NB4 (cell line): ENCODE results near the gene TMEM50B.
A peak's percentile ranks its signal among the peaks of the same experiment; 100 is the strongest.

Experiments
- DNase-seq: peaks from one replicate; pipeline ENCODE4 v3.0.0; 2010; ENCODE audit warnings: low read depth
- H3K4me3 ChIP-seq: one replicate; pipeline ENCODE4 v1.5.1; 2011; ENCODE audit warnings: mild to moderate bottlenecking, low read depth, low read length, moderate library complexity
- MYC ChIP-seq: IDR thresholded peaks from 2 replicates; pipeline ENCODE4 v1.6.1; 2011; ENCODE audit warnings: low read depth, low read length
- POLR2A ChIP-seq: IDR thresholded peaks from 2 replicates; pipeline ENCODE4 v1.6.1; 2011; ENCODE audit warnings: mild to moderate bottlenecking; ENCODE audit not compliant: insufficient read length; ENCODE audit errors: extremely low read depth
- TF ChIP-seq, protein P1 (sequence below): IDR thresholded peaks from one replicate; pipeline ENCODE4 v1.5.1; 2012; ENCODE audit warnings: low read depth, low read length
- TF ChIP-seq, protein P2 (sequence below): IDR thresholded peaks from 2 replicates; pipeline ENCODE4 v1.6.1; 2011; ENCODE audit warnings: low read depth, low read length

Gene TMEM50B

DNA sequence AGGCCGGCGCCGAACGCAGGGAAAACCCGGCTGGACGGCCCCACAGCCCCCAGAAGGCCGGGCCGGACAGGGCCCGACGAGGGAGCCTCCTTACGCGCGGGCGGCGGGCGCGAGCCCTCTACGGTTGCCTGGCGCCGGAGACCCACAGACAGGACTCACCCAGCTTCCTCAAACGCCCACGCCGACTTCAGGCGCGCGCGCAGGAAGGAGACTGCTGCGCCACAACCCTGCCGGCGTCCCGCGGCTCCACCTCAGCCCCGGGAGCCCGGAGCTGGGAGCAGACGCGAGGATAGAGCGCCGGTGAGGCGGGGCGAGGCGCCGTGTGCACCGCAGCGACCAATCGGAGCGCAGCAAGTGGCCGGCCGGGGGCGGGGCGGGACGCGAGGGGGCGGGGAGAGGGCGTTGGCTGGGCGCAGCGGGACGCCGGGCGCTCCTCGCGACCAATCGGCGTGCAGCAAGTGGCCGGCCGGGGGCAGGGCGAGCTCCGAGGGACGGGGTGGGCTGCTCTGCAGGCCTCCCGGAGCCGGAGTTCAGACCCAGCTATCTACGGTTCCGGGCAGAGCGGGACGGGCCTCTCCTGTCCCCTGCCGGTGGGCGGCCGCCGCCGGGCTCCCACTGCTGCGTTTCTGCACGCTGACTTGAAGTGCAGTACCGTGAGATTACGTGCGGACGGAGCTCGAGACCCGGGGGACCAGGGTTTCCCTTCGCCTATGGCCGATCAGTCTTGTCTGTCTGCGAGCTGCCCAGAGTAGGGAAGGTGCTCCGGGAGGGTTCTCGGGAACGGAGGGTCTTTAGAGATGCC lies at the start of gene TMEM50B:
Gene TMEM50B, minus strand, starts transcription at position 296 of the 802 bp plus-strand sequence. CDS start 11,089 bp downstream, outside the sequence.
- DNase-seq: peak; percentile 97

DNA sequence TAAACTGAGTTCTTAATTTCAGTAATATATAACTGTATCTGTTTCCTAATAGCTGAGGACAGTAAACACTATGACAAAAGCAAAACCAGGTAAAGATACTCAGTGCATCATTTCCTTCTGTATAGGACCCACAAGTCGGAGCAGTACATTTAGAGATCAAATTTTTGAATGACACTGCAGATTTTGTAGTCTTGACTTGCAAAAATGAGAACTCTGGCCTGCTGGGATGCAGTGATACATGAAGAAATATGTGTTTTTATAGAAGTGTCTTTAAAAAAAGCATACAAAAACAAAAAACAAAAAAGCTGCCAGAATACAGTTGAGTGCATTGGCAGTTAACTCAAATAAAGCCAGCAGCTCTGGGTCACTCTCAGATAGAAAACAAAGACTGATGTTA lies 43.2 kb upstream of the TMEM50B start:
- no peak for DNase-seq
- TF ChIP-seq, protein P1, sequence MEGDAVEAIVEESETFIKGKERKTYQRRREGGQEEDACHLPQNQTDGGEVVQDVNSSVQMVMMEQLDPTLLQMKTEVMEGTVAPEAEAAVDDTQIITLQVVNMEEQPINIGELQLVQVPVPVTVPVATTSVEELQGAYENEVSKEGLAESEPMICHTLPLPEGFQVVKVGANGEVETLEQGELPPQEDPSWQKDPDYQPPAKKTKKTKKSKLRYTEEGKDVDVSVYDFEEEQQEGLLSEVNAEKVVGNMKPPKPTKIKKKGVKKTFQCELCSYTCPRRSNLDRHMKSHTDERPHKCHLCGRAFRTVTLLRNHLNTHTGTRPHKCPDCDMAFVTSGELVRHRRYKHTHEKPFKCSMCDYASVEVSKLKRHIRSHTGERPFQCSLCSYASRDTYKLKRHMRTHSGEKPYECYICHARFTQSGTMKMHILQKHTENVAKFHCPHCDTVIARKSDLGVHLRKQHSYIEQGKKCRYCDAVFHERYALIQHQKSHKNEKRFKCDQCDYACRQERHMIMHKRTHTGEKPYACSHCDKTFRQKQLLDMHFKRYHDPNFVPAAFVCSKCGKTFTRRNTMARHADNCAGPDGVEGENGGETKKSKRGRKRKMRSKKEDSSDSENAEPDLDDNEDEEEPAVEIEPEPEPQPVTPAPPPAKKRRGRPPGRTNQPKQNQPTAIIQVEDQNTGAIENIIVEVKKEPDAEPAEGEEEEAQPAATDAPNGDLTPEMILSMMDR: no peak
- no peak for TF ChIP-seq POLR2A
- TF ChIP-seq, protein P2, sequence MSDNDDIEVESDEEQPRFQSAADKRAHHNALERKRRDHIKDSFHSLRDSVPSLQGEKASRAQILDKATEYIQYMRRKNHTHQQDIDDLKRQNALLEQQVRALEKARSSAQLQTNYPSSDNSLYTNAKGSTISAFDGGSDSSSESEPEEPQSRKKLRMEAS: no peak
- no peak for TF ChIP-seq MYC
- H3K4me3 ChIP-seq: no peak overlapping the region

More for the DNA sequence above, at the start of gene TMEM50B:
- peak; percentile 60 for TF ChIP-seq POLR2A
- TF ChIP-seq, protein P1: peak; percentile 29
- TF ChIP-seq, protein P2: peak; percentile 50
- TF ChIP-seq MYC: peak; percentile 70
- H3K4me3 ChIP-seq: peak within 1 kb of the TSS; percentile 80

DNA sequence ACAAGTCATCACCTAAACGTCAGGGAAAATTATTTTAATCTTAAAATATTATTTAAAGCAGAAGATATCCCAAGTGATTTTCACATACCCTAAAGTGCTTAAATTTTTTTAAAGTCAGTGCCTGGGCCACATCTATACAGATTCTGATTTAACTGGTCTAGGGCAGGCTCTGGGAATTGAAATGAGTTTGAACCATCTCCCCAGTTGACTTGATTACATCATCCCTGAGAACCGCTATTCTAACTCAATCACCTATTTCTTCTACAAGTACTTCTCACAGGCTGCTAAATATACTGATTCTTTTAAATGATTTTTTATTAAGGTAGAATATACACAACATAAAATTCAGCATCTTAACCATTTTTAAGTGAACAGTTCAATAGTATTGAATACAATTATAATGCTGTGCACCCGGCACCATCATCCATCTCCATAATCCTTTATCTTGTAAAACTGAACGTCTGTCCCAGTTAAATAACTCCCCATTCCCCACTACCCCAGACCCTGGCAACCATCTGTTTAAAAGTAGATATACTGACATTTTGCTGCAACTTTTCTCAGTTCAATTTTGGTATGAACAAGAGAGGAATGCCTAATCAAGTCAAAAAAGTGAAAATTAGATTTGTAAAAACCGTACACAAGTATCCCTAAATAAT lies 42.7 kb upstream of the TMEM50B start:
- no peak for DNase-seq
- no peak overlapping the region for H3K4me3 ChIP-seq
- no peak for TF ChIP-seq POLR2A
- no peak for TF ChIP-seq MYC

DNA sequence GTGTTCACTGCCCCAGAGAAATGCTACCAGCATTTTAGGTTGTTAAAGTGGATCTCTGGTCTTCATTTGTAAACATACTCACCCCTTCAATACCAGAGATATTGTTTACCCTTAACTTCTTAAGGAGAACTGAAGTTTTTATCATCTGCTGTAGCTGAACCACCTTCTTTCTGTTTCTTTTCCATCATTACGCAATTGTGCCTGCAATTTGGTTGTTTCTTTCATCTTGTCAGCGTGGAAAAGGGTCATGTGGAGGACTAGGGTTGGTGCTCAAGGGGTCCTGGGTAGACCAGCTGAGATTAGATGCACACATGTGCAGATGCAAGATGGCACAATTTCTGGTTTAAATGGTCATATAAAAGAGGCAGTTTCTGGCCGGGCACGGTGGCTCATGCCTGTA lies 39.1 kb upstream of the TMEM50B start:
- no peak overlapping the region for H3K4me3 ChIP-seq

DNA sequence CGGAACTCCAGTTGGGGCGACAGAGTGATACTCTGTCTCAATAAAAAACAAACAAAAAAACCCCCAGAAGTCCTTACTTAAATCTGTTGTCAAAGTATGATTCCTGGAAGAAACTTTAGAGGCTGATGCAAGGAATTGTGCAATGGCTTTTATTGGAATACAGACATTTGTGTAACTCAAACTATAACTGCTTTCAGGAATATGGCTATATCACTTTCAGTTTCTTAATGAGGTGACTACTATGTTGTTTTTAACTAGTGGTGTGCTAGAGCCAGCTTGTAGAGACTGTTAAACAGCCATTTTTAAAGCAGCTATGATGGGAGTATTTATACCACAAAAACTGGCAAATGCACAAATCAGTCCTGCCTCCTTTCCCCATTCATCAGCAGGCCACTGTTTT lies 34.5 kb upstream of the TMEM50B start:
- no peak for DNase-seq
- TF ChIP-seq, protein P2: no peak
- no peak for TF ChIP-seq POLR2A
- no peak for TF ChIP-seq MYC
- TF ChIP-seq, protein P1: no peak
- H3K4me3 ChIP-seq: no peak overlapping the region

More for the DNA sequence above, 39.1 kb upstream of the TMEM50B start:
- TF ChIP-seq MYC (no peak), POLR2A (no peak)
- TF ChIP-seq, protein P1: no peak
- TF ChIP-seq, protein P2: no peak
- no peak for DNase-seq

DNA sequence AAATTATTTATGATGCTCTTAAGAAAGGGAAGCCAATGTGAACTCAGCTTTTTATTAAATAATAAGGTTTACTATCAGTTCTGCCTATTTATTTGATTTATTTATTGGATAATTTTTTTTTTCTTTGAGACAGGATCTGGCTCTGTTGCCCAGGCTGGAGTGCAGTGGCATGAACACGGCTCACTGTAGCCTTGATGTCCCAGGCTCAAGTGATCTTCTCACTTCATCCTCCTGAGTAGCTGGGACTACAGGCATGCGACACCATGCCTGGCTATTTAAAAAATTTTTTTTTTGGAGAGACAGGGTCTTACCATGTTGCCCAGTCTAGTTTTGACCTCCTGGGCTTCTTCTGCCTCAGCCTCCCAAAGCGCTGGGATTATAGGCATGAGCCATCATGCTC lies 32.7 kb upstream of the TMEM50B start:
- no peak overlapping the region for H3K4me3 ChIP-seq
- TF ChIP-seq POLR2A (no peak), MYC (no peak)
- TF ChIP-seq, protein P1: no peak
- TF ChIP-seq, protein P2: no peak
- DNase-seq: no peak
